A673 (cell line): ENCODE data around the gene SUMF1. TPM values are rescaled to one million over a fixed set of nuclear protein-coding genes. Genes with fewer than 3 reads are reported as not detected.

ENCODE experiments used
- BruUV-seq: library from RNA; stranded (reverse); fragments of 400-500 nt; replicated peaks from 2 replicates; lab custom pipeline; 2021; lab: Mats Ljungman, UMichigan
- CTCF ChIA-PET: fragments of 300-600 bp; sonication (Branson Sonifier 250); formaldehyde crosslinking; loops from one replicate; lab custom pipeline; 2022; ENCODE audit warnings: antibody characterized with exemption; lab: Charles Lee
- POLR2A ChIA-PET: fragments of 300-600 bp; sonication (Branson Sonifier 250); formaldehyde crosslinking; loops from one replicate; lab custom pipeline; 2022; ENCODE audit warnings: antibody characterized with exemption; ENCODE audit not compliant: low non-redundant PET; lab: Charles Lee
- DNase-seq: peaks from one replicate; pipeline ENCODE4 v3.0.0-alpha.2; 2015; ENCODE audit warnings: low spot score
- H3K27ac ChIP-seq: fragments of 200-600 bp; sonication (generic); 2 replicates; pipeline ENCODE4 v1.5.1; 2016; ENCODE audit warnings: mixed run types, low read depth, mild to moderate bottlenecking, mixed read lengths, antibody characterized with exemption, low read length; ENCODE audit not compliant: poor library complexity, severe bottlenecking
- H3K27me3 ChIP-seq: fragments of 200-600 bp; sonication (generic); replicated peaks from 2 replicates; pipeline ENCODE4 v1.6.1; 2017; ENCODE audit warnings: mixed run types, low read depth, mild to moderate bottlenecking, mixed read lengths, antibody characterized with exemption, low read length; ENCODE audit not compliant: insufficient read depth, poor library complexity
- H3K36me3 ChIP-seq: fragments of 200-600 bp; sonication (generic); 2 replicates; pipeline ENCODE4 v1.6.1; 2016; ENCODE audit warnings: mixed run types, mild to moderate bottlenecking, mixed read lengths, antibody characterized with exemption, low read length; ENCODE audit not compliant: insufficient read depth, poor library complexity, severe bottlenecking
- H3K4me1 ChIP-seq: fragments of 200-600 bp; sonication (generic); 2 replicates; pipeline ENCODE4 v1.6.1; 2017; ENCODE audit warnings: mixed run types, mild to moderate bottlenecking, mixed read lengths, antibody characterized with exemption, low read length; ENCODE audit not compliant: insufficient read depth, poor library complexity, severe bottlenecking
- H3K4me3 ChIP-seq: fragments of 200-600 bp; sonication (generic); 2 replicates; pipeline ENCODE4 v1.5.1; 2016; ENCODE audit warnings: low read depth, mixed run types, mild to moderate bottlenecking, mixed read lengths, low read length; ENCODE audit not compliant: poor library complexity, severe bottlenecking
- H3K9me3 ChIP-seq: fragments of 200-600 bp; sonication (generic); 2 replicates; pipeline ENCODE4 v1.6.1; 2016; ENCODE audit warnings: mixed run types, low read depth, mild to moderate bottlenecking, mixed read lengths, antibody characterized with exemption, low read length; ENCODE audit not compliant: poor library complexity, severe bottlenecking
- EZH2 ChIP-seq: fragments of 200-600 bp; sonication (generic); IDR thresholded peaks from 2 replicates; pipeline ENCODE4 v1.6.1; 2017; ENCODE audit warnings: borderline replicate concordance, low read depth, mild to moderate bottlenecking, mixed read lengths, antibody characterized with exemption, low read length; ENCODE audit not compliant: poor library complexity, severe bottlenecking
- intact Hi-C: fragments of 100-400 bp; cut with micrococcal nuclease; formaldehyde crosslinking; loops from one replicate; pipeline ENCODE4 v1.10.0; 2022; ENCODE audit not compliant: unreplicated experiment
- total RNA-seq: library from RNA; stranded (reverse); gene quantifications from 2 replicates; pipeline ENCODE4 v1.2.3, GENCODE V29; 2021
- TF ChIP-seq, protein P1 (sequence below): fragments of 300-800, 200-600 bp; sonication (generic); conservative IDR thresholded peaks from 2 replicates; pipeline ENCODE4 v1.5.1; 2017; ENCODE audit warnings: low read depth, mild to moderate bottlenecking, antibody characterized with exemption, low read length, moderate library complexity, mixed read lengths

Gene SUMF1
- total RNA-seq, 1 experiment from 2014 or later, result 7.8 TPM

DNA sequence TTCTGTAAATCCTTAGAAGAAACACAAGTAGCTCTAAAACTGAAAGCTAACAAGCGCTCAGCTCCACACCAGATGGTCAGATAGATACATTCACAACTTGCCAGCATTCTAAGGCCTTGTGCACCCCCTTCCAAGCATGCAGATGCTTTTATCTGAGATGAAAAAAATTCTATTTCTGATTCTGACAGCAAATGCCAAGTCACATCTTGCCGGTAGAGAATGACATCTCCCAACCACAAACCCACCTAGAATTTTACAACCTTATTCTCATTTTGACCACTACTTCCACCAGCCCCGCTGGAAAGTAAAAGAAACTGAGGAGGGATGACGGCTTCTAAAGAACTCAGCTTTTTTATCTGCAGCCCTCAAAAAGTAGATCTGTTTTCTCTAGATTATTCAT, 57.7 kb downstream of the SUMF1 start:
- H3K4me3 ChIP-seq, result no peak overlapping the region
- DNase-seq, result no peak
- H3K27me3 ChIP-seq, result no peaks in the 10 kb centered on the region
- ChIA-PET CTCF (interaction anchor here (1.0 kb wide), 1 partner anchor 59 kb away, joined by 5 read pairs; no protein-coding TSS in a partner anchor), POLR2A (interaction anchor here (0.7 kb wide), 1 partner anchor 13 kb away, joined by 4 read pairs; no protein-coding TSS in a partner anchor)
- H3K27ac ChIP-seq, result no peak overlapping the region
- no TSS peak for BruUV-seq
- no peaks in the 10 kb centered on the region for H3K4me1 ChIP-seq
- no peaks in the 10 kb centered on the region for H3K9me3 ChIP-seq
- H3K36me3 ChIP-seq, result no peaks in the 10 kb centered on the region
- TF ChIP-seq, protein P1, sequence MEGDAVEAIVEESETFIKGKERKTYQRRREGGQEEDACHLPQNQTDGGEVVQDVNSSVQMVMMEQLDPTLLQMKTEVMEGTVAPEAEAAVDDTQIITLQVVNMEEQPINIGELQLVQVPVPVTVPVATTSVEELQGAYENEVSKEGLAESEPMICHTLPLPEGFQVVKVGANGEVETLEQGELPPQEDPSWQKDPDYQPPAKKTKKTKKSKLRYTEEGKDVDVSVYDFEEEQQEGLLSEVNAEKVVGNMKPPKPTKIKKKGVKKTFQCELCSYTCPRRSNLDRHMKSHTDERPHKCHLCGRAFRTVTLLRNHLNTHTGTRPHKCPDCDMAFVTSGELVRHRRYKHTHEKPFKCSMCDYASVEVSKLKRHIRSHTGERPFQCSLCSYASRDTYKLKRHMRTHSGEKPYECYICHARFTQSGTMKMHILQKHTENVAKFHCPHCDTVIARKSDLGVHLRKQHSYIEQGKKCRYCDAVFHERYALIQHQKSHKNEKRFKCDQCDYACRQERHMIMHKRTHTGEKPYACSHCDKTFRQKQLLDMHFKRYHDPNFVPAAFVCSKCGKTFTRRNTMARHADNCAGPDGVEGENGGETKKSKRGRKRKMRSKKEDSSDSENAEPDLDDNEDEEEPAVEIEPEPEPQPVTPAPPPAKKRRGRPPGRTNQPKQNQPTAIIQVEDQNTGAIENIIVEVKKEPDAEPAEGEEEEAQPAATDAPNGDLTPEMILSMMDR, result no peak
- no peak for TF ChIP-seq EZH2
- intact Hi-C loops, result no loop called here

DNA sequence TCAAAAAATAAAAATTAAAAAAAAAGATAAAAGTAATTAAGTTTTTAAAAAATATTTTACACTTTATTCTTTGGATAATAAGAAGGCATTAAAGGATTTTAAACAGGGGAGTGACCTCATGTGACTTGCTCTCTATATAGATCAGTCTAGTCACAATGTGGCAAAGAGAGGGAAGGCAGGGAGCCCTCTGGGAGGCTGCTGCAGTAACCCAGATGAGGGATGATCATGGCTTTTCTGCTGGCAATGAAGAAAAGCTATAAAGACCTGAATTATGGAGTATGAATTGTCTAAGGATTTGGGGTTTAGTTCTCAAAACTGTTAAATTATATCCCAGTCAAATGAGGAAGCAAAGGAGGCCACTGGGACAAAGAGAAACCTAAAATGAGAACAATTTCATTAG, 58.1 kb downstream of the SUMF1 start:
- no peak for TF ChIP-seq EZH2
- TF ChIP-seq, protein P1, result no peak
- H3K9me3 ChIP-seq, result no peaks in the 10 kb centered on the region
- no peak for DNase-seq
- no peak overlapping the region for H3K4me3 ChIP-seq
- no peaks in the 10 kb centered on the region for H3K4me1 ChIP-seq
- H3K27me3 ChIP-seq, result no peaks in the 10 kb centered on the region
- intact Hi-C loops, result no loop called here
- no TSS peak for BruUV-seq
- no peak overlapping the region for H3K27ac ChIP-seq
- ChIA-PET CTCF (interaction anchor here (1.0 kb wide), 1 partner anchor 58 kb away, joined by 5 read pairs; no protein-coding TSS in a partner anchor), POLR2A (no interaction called here)
- H3K36me3 ChIP-seq, result no peaks in the 10 kb centered on the region

DNA sequence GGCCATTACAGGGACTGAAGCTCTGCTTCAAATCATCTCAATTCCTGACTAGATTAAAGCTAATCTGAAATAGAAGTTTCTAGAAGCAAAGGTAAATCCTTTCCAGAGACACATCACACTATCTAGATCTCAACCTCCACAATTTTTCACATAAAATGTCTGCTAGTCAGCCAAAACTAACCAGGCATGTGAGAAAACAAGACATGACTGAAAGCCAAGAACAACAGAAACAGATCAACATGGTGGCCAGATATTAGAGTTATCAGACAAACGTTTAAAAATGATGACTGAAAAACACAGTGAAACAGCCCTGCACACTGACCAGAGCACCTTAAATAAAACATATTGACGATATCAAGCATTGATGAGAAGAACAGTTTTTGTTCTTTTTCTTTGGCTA, 59.1 kb downstream of the SUMF1 start:
- H3K27me3 ChIP-seq, result no peaks in the 10 kb centered on the region
- no peaks in the 10 kb centered on the region for H3K36me3 ChIP-seq
- no peak for DNase-seq
- no peak overlapping the region for H3K27ac ChIP-seq
- intact Hi-C loops, result no loop called here
- no peaks in the 10 kb centered on the region for H3K4me1 ChIP-seq
- no peak for TF ChIP-seq EZH2
- TF ChIP-seq, protein P1, result no peak
- H3K9me3 ChIP-seq, result no peaks in the 10 kb centered on the region
- POLR2A ChIA-PET, result interaction anchor here (0.6 kb wide), 1 partner anchor 205 kb away, joined by 3 read pairs; no protein-coding TSS in a partner anchor
- no peak overlapping the region for H3K4me3 ChIP-seq
- BruUV-seq, result no TSS peak
- CTCF ChIA-PET, result no interaction called here
